ENCODE data around the gene AMOTL1.

DNA sequence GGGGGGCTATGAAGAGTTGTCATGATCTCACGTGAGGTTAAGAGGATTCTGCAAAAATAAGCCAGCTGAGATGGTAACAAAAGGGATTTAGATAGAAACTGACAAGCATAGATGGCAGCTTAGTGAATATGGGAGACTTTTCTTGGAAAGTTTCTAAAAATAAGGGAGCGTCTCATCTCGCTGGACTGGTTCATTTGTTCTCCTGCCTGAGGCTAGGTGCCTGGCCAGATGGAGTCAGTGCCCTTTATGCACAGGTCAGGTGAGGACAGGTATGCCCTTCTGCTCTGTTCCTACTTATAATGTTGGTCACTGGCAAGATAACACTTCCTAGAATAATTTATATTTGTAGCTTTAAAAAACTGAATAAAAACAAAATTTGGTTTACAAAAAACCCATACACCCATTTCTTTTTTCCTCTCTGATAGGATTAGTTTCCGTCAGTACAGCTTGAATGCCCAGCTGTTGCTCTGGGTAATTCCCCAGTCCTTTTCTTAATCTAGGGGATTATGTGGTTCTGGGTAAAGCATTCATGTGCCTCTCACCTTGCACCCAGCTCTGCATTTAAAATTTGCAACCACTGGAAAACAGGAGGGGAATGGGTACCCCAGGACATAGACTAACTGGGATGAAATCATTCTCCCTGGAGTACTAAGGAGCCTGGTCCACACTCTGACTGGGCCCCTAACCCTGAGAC, 90.0 kb downstream of the AMOTL1 start:
- TF ChIP-seq, protein P1, sequence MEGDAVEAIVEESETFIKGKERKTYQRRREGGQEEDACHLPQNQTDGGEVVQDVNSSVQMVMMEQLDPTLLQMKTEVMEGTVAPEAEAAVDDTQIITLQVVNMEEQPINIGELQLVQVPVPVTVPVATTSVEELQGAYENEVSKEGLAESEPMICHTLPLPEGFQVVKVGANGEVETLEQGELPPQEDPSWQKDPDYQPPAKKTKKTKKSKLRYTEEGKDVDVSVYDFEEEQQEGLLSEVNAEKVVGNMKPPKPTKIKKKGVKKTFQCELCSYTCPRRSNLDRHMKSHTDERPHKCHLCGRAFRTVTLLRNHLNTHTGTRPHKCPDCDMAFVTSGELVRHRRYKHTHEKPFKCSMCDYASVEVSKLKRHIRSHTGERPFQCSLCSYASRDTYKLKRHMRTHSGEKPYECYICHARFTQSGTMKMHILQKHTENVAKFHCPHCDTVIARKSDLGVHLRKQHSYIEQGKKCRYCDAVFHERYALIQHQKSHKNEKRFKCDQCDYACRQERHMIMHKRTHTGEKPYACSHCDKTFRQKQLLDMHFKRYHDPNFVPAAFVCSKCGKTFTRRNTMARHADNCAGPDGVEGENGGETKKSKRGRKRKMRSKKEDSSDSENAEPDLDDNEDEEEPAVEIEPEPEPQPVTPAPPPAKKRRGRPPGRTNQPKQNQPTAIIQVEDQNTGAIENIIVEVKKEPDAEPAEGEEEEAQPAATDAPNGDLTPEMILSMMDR (IDR thresholded peaks at IDR 0.05): no peak
- TF ChIP-seq POLR2A (IDR thresholded peaks at IDR 0.05): no peak

All from right lobe of liver (tissue), 4 donors.